Activated CD8-positive, alpha-beta T cell treated with anti-CD3 and anti-CD28 coated beads for 36 hours (primary cell): ENCODE data around the gene DAB1. TPM values are rescaled to one million over a fixed set of nuclear protein-coding genes. Genes with fewer than 3 reads are reported as not detected.

Experiments
- ATAC-seq: fragments of 200-7000 bp; cut with Tn5 transposase; one replicate; pipeline ENCODE4 v1.10.0; 2021; ENCODE audit warnings: mild to moderate bottlenecking, moderate library complexity
- CTCF ChIA-PET: fragments of 350-600 bp; sonication (Branson Sonifier 250); formaldehyde crosslinking; loops from one replicate; lab custom pipeline; 2021; ENCODE audit warnings: antibody characterized with exemption; lab: Charles Lee
- POLR2A ChIA-PET: fragments of 350-600 bp; sonication (Branson Sonifier 250); formaldehyde crosslinking; loops from one replicate; lab custom pipeline; 2021; ENCODE audit warnings: antibody characterized with exemption; lab: Charles Lee
- DNase-seq: peaks from one replicate; pipeline ENCODE4 v3.0.0-alpha.2; 2020
- H3K27ac Mint-ChIP-seq: one replicate; pipeline ENCODE4 v1.8.0; 2021; ENCODE audit warnings: mild to moderate bottlenecking, mixed read lengths
- H3K27me3 Mint-ChIP-seq: one replicate; pipeline ENCODE4 v1.8.0; 2021; ENCODE audit warnings: mixed read lengths
- H3K36me3 Mint-ChIP-seq: one replicate; pipeline ENCODE4 v1.8.0; 2021; ENCODE audit warnings: low read depth, mixed read lengths
- H3K4me1 Mint-ChIP-seq: one replicate; pipeline ENCODE4 v1.8.0; 2021; ENCODE audit warnings: low read depth, mixed read lengths
- H3K4me3 Mint-ChIP-seq: one replicate; pipeline ENCODE4 v1.8.0; 2021; ENCODE audit warnings: mild to moderate bottlenecking, moderate library complexity, mixed read lengths
- H3K9me3 Mint-ChIP-seq: one replicate; pipeline ENCODE4 v1.8.0; 2021; ENCODE audit warnings: mixed read lengths
- intact Hi-C: fragments of 100-400 bp; cut with micrococcal nuclease; formaldehyde crosslinking; loops from one replicate; pipeline ENCODE4 v1.10.0; 2022
- total RNA-seq, 2 experiments: library from RNA; stranded (reverse); gene quantifications; one replicate each; pipeline ENCODE4 v1.2.3, GENCODE V29; 2021
- TF ChIP-seq, protein P1 (sequence below): fragments of 200-600 bp; IDR thresholded peaks from one replicate; pipeline ENCODE4 v1.8.0; 2022; ENCODE audit warnings: antibody characterized with exemption, mild to moderate bottlenecking

DAB1 gene
- total RNA-seq, 2 experiments from 2014 or later = not detected

DNA sequence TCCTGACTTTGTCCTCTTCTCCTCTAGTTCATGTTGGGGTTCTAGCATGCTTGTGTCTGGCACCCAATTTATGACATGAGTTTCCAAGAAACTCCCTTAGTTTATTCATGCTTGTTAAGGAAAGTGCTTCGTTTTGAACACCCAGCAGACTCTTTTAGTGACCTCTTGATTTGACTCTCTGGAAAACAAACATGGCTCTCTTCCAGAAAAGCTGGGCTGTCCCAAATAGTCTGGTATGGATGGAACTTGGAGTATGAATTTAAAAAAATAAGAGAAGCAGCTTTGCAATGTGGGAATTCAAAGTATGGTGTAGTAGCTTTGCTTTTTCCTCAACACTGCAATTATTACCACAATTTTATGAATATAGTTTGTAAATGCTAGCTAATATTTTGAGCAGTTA lies 314.6 kb downstream of the DAB1 start:
- CTCF ChIA-PET = no interaction called here

DNA sequence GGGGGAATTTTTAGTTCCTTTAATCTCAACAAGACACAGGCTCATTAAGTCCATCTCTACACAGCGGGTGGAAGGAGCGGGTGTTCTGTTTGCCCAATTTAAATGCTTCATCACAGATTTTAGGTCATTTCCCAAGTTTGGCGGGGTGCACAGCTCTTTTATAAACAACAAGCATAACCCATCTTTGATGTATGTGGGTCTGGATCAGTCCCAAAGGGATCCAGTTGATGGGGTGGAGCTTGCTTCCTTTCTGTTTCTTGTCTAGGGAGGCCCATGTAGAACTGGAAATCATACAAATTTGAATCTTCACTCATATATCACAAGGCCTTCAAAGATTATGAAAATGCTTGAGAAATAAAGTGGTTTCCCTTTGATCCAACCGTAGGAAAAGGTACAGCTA lies 317.6 kb downstream of the DAB1 start:
- H3K9me3 Mint-ChIP-seq = no peaks in the 10 kb centered on the region
- H3K27me3 Mint-ChIP-seq = peaks cover 6% of the 10 kb centered on the region
- H3K27ac Mint-ChIP-seq = no peak overlapping the region
- H3K36me3 Mint-ChIP-seq = no peaks in the 10 kb centered on the region
- no peak for ATAC-seq
- no peak overlapping the region for H3K4me3 Mint-ChIP-seq
- intact Hi-C loops = no loop called here
- TF ChIP-seq, protein P1, sequence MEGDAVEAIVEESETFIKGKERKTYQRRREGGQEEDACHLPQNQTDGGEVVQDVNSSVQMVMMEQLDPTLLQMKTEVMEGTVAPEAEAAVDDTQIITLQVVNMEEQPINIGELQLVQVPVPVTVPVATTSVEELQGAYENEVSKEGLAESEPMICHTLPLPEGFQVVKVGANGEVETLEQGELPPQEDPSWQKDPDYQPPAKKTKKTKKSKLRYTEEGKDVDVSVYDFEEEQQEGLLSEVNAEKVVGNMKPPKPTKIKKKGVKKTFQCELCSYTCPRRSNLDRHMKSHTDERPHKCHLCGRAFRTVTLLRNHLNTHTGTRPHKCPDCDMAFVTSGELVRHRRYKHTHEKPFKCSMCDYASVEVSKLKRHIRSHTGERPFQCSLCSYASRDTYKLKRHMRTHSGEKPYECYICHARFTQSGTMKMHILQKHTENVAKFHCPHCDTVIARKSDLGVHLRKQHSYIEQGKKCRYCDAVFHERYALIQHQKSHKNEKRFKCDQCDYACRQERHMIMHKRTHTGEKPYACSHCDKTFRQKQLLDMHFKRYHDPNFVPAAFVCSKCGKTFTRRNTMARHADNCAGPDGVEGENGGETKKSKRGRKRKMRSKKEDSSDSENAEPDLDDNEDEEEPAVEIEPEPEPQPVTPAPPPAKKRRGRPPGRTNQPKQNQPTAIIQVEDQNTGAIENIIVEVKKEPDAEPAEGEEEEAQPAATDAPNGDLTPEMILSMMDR = no peak
- DNase-seq = no peak
- CTCF ChIA-PET = interaction anchor here (1.6 kb wide), 1 partner anchor 12 kb away, joined by 4 read pairs; no protein-coding TSS in a partner anchor
- H3K4me1 Mint-ChIP-seq = no peaks in the 10 kb centered on the region
- POLR2A ChIA-PET = no interaction called here

More for the DNA sequence above, 314.6 kb downstream of the DAB1 start:
- POLR2A ChIA-PET = interaction anchor here (0.5 to 0.8 kb wide), 2 partner anchors 12 to 38 kb away, joined by 3 to 5 read pairs; no protein-coding TSS in a partner anchor
- no peaks in the 10 kb centered on the region for H3K9me3 Mint-ChIP-seq
- no peaks in the 10 kb centered on the region for H3K36me3 Mint-ChIP-seq
- H3K4me3 Mint-ChIP-seq = no peak overlapping the region
- H3K4me1 Mint-ChIP-seq = no peaks in the 10 kb centered on the region
- TF ChIP-seq, protein P1 = no peak
- ATAC-seq (no peak), DNase-seq (no peak)
- intact Hi-C loops = no loop called here
- peaks cover 4% of the 10 kb centered on the region for H3K27me3 Mint-ChIP-seq
- no peak overlapping the region for H3K27ac Mint-ChIP-seq

DNA sequence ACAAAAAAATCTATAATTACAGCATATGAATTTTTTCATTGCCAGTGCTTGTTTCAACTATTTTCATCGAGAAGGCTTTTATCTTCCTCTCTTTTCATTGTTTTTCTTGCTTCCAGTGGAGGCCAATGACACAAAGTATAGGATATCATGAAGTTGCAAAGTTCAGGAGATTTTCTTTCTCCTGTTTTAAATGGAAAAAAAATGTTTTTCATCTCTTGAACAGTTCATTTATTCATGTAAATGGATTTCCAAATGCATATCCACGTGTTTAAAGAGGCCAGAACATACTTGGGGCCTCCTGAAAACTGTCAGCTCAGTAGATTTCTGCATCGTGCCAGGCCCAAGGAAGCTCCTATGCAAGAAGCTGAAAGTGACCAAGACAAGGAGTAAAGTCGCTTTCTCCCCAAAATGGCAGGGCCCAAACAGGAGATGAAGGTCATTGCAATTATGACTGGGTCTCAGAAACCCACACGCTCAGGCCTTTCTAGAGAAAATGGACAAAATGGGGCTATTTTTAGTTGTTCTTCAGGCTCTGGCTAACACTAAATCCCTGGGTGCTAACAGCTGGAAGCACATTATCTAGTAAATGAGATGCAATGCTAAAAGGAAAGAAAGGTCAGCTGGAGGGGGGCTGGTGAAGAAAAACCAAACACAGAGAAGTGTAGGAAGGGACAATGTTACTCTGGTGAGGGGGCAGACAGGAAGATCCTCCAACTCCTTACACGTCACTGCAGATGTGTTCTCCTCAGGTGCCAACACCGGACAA lies 321.1 kb downstream of the DAB1 start:
- Mint-ChIP-seq H3K9me3 (no peaks in the 10 kb centered on the region), H3K27ac (no peak overlapping the region), H3K27me3 (peaks cover 5% of the 10 kb centered on the region), H3K36me3 (no peaks in the 10 kb centered on the region), H3K4me1 (no peaks in the 10 kb centered on the region), H3K4me3 (no peak overlapping the region)
- TF ChIP-seq, protein P1 = no peak
- POLR2A ChIA-PET = no interaction called here
- DNase-seq = no peak
- ATAC-seq = no peak
- CTCF ChIA-PET = no interaction called here
- intact Hi-C loops = no loop called here

DNA sequence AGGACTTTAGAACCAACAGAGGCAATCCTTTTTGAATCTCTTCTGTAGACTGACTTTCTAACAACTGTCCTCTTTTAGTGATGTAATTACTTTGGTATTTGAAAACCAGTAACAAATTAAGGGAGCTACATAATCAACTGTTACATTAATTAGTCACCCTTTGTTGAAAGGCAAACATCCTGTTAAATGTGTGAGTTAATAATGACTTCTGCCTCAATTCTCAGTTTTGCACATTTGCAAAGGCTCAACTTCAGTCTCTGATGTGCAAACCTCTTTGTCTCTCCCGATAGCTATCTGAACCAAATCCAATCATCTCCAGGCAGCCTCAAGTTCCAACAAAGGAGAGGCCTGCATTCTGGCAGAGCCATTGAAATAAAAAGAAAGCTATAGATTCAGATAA lies 322.7 kb downstream of the DAB1 start:
- Mint-ChIP-seq H3K4me3 (no peak overlapping the region), H3K4me1 (no peaks in the 10 kb centered on the region), H3K36me3 (no peaks in the 10 kb centered on the region), H3K27me3 (peaks cover 7% of the 10 kb centered on the region), H3K27ac (no peak overlapping the region), H3K9me3 (no peaks in the 10 kb centered on the region)
- intact Hi-C loops = no loop called here
- TF ChIP-seq, protein P1 = no peak
- DNase-seq (no peak), ATAC-seq (no peak)
- ChIA-PET POLR2A (no interaction called here), CTCF (no interaction called here)

DNA sequence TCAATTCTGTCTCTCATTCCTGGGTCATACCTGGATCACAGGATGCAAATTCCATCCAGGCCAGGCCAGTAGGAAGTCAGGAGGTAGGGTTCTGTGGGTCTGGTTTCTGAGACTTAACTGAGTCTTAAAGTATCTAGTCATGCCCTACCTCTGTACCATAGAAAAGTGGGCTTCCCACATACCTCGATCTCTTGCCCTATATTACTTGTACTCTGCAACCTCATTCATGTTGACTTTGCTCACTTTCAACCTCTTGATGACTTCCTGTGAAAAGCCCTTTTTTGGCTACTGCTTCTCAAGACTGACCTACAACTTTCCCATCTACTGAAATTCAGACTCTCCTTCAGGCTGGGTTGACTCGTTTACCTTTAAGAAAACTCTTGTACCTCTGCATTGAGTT lies 329.1 kb downstream of the DAB1 start:
- CTCF ChIA-PET = no interaction called here
- peaks cover 2% of the 10 kb centered on the region for H3K27me3 Mint-ChIP-seq
- intact Hi-C loops = no loop called here
- H3K27ac Mint-ChIP-seq = no peak overlapping the region
- TF ChIP-seq, protein P1 = no peak
- POLR2A ChIA-PET = no interaction called here
- H3K9me3 Mint-ChIP-seq = no peaks in the 10 kb centered on the region
- H3K4me1 Mint-ChIP-seq = no peaks in the 10 kb centered on the region
- no peak for DNase-seq
- H3K36me3 Mint-ChIP-seq = no peaks in the 10 kb centered on the region
- H3K4me3 Mint-ChIP-seq = no peak overlapping the region
- ATAC-seq = no peak
